OCI-LY1 (cell line): ENCODE results near the gene VWA1.

Source experiments
- H2AFZ ChIP-seq: fragments of 200-600 bp; sonication (generic), shearing (Covaris generic); 2 replicates; pipeline ENCODE4 v1.6.0; 2014; ENCODE audit warnings: antibody characterized with exemption, mild to moderate bottlenecking, low read length
- H3F3A ChIP-seq: fragments of 200-600 bp; sonication (generic), shearing (Covaris generic); 2 replicates; pipeline ENCODE4 v1.6.0; 2014; ENCODE audit warnings: mild to moderate bottlenecking, antibody characterized with exemption, low read length, moderate library complexity; ENCODE audit not compliant: insufficient read depth
- H3K27ac ChIP-seq: fragments of 200-600 bp; sonication (generic); 2 replicates; pipeline ENCODE4 v1.5.1; 2014; ENCODE audit warnings: low read length, mixed run types, mild to moderate bottlenecking, low read depth; ENCODE audit not compliant: poor library complexity, severe bottlenecking
- H3K27me3 ChIP-seq: fragments of 200-600 bp; sonication (generic); 2 replicates; pipeline ENCODE4 v1.6.0; 2014; ENCODE audit warnings: antibody characterized with exemption, mild to moderate bottlenecking, low read length, moderate library complexity; ENCODE audit not compliant: insufficient read depth
- H3K36me3 ChIP-seq: fragments of 200-600 bp; sonication (generic); 2 replicates; pipeline ENCODE4 v1.6.1; 2014; ENCODE audit warnings: mild to moderate bottlenecking, antibody characterized with exemption, low read length, moderate library complexity, mixed read lengths; ENCODE audit not compliant: insufficient read depth
- H3K4me1 ChIP-seq: fragments of 200-600 bp; sonication (generic); 2 replicates; pipeline ENCODE4 v1.5.1; 2014; ENCODE audit warnings: mild to moderate bottlenecking, low read length, moderate library complexity; ENCODE audit not compliant: insufficient read depth, severe bottlenecking
- H3K4me2 ChIP-seq: fragments of 200-600 bp; sonication (generic), shearing (Covaris generic); 2 replicates; pipeline ENCODE4 v1.6.1; 2014; ENCODE audit warnings: low read length
- H3K4me3 ChIP-seq: fragments of 200-600 bp; sonication (generic); 2 replicates; pipeline ENCODE4 v1.5.1; 2014; ENCODE audit warnings: low read length, low read depth, mild to moderate bottlenecking, mixed read lengths; ENCODE audit not compliant: poor library complexity, severe bottlenecking
- H3K79me2 ChIP-seq: fragments of 200-600 bp; shearing (Covaris generic); 2 replicates; pipeline ENCODE4 v1.6.1; 2016; ENCODE audit warnings: mixed run types, low read length, mixed read lengths; ENCODE audit not compliant: insufficient read depth
- H3K9ac ChIP-seq: fragments of 200-600 bp; sonication (generic), shearing (Covaris generic); 2 replicates; pipeline ENCODE4 v1.6.1; 2014; ENCODE audit warnings: mild to moderate bottlenecking, low read length, mixed read lengths
- H3K9me2 ChIP-seq: fragments of 200-600 bp; sonication (generic), shearing (Covaris generic); 2 replicates; pipeline ENCODE4 v1.6.1; 2014; ENCODE audit warnings: low read depth, mild to moderate bottlenecking, low read length, mixed read lengths
- H3K9me3 ChIP-seq: fragments of 200-600 bp; shearing (Covaris generic); 2 replicates; pipeline ENCODE4 v1.6.1; 2014; ENCODE audit warnings: low read length, mixed read lengths
- H4K20me1 ChIP-seq: fragments of 200-600 bp; sonication (generic), shearing (Covaris generic); 2 replicates; pipeline ENCODE4 v1.6.0; 2016; ENCODE audit warnings: mild to moderate bottlenecking, low read length; ENCODE audit not compliant: insufficient read depth
- EZH2 ChIP-seq: fragments of 200-600 bp; sonication (generic), shearing (Covaris generic); IDR thresholded peaks from 2 replicates; pipeline ENCODE4 v1.8.0; 2017; ENCODE audit warnings: borderline replicate concordance, mixed run types, mild to moderate bottlenecking, antibody characterized with exemption, low read length, moderate library complexity, mixed read lengths
- TF ChIP-seq, protein P1 (sequence below): fragments of 200-600 bp; sonication (generic), shearing (Covaris generic); IDR thresholded peaks from 2 replicates; pipeline ENCODE4 v1.5.1; 2017; ENCODE audit warnings: mild to moderate bottlenecking, antibody characterized with exemption, low read length, moderate library complexity, mixed read lengths

VWA1 gene

DNA sequence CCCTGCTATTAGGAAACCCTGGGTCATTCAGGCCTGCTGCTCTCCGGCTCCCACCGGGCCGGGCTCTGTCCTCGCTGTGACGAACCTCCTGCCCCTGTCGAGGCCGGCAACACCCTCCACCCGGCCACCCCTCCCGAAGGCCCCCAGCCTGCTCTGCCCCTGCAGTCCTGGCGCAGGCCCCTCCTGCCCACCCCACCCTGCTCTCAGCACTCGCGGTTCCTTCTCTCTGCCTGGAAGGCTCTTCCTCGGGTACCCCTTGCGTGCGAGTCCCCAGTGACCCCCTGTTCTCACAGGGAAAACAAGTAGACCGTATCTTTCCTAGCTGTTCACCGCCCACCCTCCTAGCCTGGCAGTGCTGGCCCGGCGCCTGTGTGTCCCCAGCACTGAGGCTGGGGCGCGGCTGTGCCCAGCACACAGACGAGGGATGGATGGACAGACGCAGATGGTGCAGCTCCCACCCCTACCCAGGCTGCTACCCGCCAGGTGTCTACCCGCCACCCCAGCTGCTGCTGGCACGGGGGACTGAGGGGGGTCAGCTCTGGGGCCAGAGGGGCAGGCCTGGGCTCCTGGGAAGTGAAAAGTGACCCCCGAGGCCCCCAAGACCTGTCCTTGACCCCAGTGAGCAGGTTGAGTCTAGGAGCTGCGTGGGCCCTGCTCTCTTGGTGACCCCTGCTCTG, 3.1 kb upstream of the VWA1 start:
- no peak overlapping the region for H2AFZ ChIP-seq

DNA sequence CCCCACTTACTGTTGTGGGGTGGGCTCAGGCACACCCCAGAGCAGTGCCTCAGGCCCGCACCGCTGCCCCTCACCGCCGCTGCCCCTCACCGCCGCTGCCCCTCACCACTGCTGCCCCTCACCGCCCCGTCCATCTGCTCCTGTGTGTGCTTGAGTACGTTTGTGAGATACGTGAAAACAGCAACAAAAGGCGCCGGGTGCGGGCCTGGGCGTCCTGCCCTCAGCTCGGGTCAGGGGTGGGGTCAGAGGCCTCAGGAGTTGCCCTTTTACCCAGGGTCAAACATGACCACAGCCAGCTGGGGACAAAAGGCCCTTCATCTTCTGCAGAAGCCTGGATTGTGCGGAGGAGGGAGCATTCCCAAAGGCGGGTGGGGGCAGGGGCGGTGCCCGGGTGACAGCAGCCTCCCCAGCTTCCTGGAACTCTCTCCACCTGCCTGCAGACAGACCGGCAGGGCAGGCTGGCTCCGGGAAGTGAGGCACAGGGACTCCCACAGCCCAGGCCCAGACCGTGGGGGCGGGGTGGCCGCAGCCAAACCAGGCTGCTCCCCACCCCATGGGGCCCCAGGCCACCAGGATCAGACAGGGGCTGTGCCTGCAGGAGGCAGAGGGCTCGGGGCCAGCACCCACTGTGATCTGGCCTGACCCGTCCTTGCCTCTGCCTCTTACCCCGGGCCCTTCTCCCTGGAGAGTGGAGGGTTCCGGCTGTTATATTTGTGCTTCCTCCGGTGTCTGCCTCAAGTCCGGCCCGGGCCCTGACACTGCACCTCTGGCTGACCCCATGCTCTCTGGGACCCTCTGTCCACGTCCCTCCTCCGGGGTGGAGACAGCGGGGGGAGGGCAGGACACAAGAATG, 2.3 kb upstream of the VWA1 start:
- Histone ChIP-seq H3K4me1 (no peaks in the 10 kb centered on the region), H3K27ac (no peak overlapping the region), H2AFZ (no peak overlapping the region), H3F3A (no peaks in the 10 kb centered on the region), H3K79me2 (no peaks in the 10 kb centered on the region), H3K4me3 (no peak overlapping the region), H3K9me2 (no peaks in the 10 kb centered on the region), H3K36me3 (no peaks in the 10 kb centered on the region), H3K4me2 (no peak overlapping the region), H3K9ac (no peak overlapping the region), H3K27me3 (peaks cover 7% of the 10 kb centered on the region; the same call in 1 of the 2 replicates), H3K9me3 (no peaks in the 10 kb centered on the region), H4K20me1 (no peaks in the 10 kb centered on the region)
- TF ChIP-seq EZH2, result no peak
- TF ChIP-seq, protein P1, sequence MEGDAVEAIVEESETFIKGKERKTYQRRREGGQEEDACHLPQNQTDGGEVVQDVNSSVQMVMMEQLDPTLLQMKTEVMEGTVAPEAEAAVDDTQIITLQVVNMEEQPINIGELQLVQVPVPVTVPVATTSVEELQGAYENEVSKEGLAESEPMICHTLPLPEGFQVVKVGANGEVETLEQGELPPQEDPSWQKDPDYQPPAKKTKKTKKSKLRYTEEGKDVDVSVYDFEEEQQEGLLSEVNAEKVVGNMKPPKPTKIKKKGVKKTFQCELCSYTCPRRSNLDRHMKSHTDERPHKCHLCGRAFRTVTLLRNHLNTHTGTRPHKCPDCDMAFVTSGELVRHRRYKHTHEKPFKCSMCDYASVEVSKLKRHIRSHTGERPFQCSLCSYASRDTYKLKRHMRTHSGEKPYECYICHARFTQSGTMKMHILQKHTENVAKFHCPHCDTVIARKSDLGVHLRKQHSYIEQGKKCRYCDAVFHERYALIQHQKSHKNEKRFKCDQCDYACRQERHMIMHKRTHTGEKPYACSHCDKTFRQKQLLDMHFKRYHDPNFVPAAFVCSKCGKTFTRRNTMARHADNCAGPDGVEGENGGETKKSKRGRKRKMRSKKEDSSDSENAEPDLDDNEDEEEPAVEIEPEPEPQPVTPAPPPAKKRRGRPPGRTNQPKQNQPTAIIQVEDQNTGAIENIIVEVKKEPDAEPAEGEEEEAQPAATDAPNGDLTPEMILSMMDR, result no peak

More for the DNA sequence above, 3.1 kb upstream of the VWA1 start:
- TF ChIP-seq, protein P1, result no peak
- no peak for TF ChIP-seq EZH2
- H3K4me1 ChIP-seq, result no peaks in the 10 kb centered on the region
- no peak overlapping the region for H3K9ac ChIP-seq
- H3K9me2 ChIP-seq, result no peaks in the 10 kb centered on the region
- H3K36me3 ChIP-seq, result no peaks in the 10 kb centered on the region
- H3K4me2 ChIP-seq, result no peak overlapping the region
- H3K27me3 ChIP-seq, result peaks cover 7% of the 10 kb centered on the region; the same call in 1 of the 2 replicates
- H3K79me2 ChIP-seq, result no peaks in the 10 kb centered on the region
- no peaks in the 10 kb centered on the region for H3F3A ChIP-seq
- no peak overlapping the region for H3K4me3 ChIP-seq
- no peaks in the 10 kb centered on the region for H4K20me1 ChIP-seq
- H3K9me3 ChIP-seq, result no peaks in the 10 kb centered on the region
- H3K27ac ChIP-seq, result no peak overlapping the region

DNA sequence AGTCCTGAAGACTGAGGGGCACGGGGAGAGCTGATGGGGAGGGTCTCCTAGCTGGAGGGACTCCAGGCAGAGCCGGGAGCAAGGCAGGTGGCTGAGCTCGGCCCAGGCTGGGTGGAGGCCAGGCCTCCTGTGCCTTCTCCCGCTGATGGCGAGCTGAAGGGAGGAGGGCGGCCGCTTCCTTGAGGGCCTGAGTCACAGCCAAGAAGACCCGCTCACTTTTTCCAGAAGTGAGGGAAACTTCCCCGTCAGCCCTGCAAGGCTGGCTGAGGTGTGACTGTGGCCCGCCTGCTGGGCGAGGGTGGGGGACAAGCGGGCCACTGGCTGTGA, 1.7 kb upstream of the VWA1 start:
- Histone ChIP-seq H3F3A (no peaks in the 10 kb centered on the region), H3K36me3 (no peaks in the 10 kb centered on the region), H3K9me3 (no peaks in the 10 kb centered on the region), H3K9ac (no peak overlapping the region), H4K20me1 (no peaks in the 10 kb centered on the region), H2AFZ (no peak overlapping the region), H3K27ac (no peak overlapping the region), H3K4me3 (no peak overlapping the region), H3K79me2 (no peaks in the 10 kb centered on the region), H3K4me1 (no peaks in the 10 kb centered on the region), H3K27me3 (peaks cover 7% of the 10 kb centered on the region; the same call in 1 of the 2 replicates), H3K4me2 (no peak overlapping the region), H3K9me2 (no peaks in the 10 kb centered on the region)
- TF ChIP-seq, protein P1, result no peak
- no peak for TF ChIP-seq EZH2
